GM19438 (cell line): Measurements from ENCODE around the gene FYCO1.

Source experiments
- ATAC-seq: cut with Tn5 transposase; IDR thresholded peaks from one replicate; pipeline ENCODE4 v1.9.1; 2021; ENCODE audit warnings: low read depth; ENCODE audit not compliant: unreplicated experiment

FYCO1 gene

DNA sequence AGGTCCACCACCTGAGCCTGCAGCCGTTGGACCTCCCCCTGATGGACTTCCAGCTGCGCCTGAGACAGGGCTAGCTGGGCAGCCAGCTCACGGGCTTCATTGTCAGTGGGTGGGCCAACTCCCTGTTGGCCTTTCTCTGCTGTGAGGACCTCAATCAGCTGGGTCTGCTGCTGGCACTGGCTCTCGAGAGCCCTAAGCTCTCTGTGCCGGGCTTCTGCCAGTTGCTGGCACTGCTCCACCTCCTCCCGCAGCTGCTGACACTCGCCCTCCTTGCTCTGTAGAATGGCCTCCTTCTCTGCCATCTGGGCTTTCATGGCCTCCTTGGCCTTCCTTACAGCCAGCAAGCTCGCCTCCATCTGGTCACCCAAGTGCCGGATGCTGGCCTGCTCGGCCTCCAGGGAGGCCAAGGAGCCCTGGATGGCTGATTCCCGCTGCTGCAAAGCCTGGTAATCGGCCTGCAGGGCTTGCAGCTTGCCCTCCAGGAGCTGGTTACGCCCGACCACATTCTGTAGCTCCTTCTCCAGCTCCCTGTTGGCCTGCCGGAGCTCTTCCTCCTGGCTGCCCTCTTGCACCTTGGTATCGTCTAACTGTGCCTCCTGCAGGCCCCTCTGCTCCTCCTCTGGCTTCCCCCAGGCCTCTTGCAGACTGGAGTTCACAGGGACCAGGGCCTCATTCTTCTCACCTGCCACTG, 28.5 kb downstream of the FYCO1 start:
- ATAC-seq = no peak

DNA sequence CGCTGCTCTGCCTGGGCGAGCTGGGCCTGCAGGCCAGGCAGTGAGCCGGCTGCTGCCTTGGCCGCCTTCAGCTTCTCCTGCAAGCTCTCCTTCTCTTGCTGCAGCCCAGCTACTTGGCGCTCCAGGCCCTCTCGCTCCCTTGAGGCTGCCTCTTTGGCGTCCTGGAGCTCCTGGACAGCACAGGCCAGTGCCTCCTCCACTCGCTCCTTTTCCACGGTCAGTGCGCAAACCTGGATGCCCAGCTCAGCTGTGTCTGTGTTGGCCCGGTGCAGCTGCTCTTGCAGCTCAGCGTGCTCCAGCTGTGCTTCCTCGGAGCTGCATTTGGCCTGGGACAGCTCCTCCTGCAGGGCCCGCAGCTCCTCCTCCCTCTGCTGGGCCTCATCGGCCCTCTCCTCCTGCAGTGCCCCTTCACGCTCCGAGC, 29.2 kb downstream of the FYCO1 start:
- no peak for ATAC-seq

DNA sequence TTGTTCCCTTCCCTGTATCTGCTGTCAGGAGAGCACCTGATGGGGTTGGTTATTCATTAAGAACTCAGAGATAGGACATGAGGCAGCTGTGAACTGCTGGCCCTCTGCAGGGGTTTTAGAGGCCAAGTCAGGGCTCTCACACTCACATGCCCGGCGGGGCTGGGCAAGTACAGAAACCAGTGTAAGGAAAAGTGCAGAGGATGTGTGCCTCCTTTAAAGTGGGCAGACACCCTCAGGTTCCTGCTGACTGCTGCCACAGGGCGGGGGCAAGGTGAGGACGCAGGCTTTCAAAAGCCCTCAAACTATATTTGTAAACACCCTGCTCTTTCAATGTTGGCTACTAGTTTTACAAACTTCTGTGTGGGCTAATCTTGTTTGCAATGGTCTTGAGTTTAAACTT, 30.0 kb downstream of the FYCO1 start:
- no peak for ATAC-seq

DNA sequence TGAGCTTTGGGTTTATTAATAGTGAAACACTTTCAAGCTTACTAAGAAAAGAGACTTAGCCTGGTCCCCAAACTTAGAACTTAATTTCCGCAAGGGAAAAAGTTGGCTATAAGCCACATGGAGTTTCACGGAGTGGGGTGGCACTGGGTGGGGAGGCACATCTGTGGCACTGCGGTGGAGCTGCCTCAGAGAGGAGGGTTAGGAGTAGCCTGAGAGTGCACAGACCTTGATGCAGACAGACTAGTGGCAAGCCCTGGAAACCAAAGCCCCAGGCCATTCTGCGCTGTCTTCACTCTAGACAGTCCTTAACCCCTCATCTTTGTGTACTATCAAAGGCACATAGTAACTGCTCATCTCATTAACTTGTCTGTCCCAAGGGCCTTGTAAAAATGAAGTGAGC, 30.4 kb downstream of the FYCO1 start:
- ATAC-seq = no peak

DNA sequence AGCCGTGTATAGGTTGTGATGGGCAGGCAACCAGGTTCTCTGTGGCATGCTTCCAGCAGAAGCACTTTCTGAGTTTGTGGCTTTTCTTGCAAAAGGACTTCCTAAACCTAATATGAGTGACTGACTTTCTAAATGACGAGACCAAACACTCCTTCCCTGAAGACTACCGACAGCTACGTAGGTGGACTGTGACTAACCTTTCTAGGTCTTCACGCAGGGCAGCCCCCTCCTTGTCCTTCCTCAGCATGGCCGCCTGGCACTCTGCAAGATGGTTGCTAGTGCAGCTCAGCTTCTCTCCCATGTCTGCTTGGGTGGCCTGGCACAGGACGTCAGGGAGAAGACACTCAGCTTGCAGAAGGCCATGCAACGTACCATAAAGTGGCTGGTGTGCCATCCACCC, 31.5 kb downstream of the FYCO1 start:
- ATAC-seq = no peak

DNA sequence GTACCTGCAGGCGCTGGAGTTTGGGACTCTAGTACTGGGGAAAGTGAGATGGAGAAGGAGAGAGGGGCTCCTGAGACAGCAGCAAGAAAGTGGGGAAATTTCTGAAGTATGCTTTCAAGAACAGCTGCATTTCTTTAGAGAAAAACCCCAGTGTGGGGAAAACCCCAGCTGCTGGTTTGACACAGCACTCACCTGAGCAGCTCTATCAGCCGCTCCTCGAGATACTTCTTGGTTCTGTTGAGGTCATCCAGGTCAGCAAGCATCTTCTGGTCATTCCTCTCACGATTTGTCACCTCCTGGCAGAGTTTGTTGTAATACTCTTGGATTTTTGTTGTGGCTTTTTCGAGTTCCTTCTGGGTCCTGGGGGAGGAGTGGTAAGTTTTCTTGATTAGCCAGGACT, 33.6 kb downstream of the FYCO1 start:
- ATAC-seq = no peak

DNA sequence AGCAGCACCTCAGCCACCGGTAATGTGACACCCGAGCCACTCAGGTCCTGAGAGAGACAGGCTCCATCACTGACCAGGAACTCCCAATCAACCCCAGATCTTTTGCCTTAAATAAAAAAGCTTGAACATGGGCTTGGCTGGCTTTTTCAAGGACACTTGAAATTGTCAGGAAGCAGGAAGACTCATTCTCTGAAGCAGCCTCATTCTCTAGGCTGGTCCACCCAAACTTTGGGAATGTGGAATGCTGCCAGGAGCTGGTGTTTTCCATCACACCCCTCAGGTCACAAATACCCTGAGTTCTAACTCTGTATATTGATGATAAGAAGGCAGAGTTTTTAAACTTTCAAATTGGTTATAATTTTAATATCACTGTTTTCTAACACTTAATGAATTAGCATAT, 35.3 kb downstream of the FYCO1 start:
- ATAC-seq = no peak

DNA sequence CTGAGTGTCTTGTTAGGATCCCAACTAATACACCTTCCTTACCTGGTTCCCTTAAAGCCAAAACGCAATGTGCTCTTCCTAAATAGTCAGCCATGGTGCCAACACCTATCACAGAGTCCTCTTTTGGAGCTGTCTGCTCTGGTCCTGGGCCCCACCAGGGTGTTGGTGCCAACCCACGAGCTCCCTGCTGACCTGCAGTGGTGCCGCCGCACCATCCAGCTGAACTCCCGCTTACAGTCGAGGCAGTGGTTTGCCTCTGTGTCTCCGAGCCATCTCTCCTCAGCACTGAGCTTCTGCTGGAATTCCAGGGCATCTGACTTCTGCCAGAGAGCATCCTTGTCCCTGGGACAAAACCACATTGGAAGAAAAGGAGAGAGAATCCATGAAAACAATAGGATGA, 36.4 kb downstream of the FYCO1 start:
- no peak for ATAC-seq

DNA sequence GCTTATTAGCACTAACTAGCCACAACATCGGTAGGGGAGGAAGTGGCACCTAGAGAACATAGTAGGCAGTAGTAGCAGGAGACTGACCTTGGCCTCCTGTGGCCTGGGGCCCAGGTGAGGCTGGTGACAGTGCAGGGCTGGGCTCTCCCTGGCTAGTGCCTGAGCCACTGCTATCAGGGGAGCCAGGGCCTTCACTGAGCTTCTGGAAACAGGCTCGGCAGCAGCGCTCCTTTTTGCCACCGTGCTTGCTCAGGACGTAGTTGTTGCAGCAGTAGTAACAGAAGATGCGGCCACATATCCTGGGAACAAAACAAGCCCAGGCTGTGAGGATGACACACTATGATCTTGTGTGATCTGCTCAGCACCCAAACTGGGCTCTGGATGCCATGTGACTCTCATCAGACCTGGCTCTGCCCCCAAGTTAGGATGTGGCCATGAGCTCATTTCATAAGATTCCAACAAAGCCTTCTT, 37.3 kb downstream of the FYCO1 start:
- ATAC-seq = no peak

DNA sequence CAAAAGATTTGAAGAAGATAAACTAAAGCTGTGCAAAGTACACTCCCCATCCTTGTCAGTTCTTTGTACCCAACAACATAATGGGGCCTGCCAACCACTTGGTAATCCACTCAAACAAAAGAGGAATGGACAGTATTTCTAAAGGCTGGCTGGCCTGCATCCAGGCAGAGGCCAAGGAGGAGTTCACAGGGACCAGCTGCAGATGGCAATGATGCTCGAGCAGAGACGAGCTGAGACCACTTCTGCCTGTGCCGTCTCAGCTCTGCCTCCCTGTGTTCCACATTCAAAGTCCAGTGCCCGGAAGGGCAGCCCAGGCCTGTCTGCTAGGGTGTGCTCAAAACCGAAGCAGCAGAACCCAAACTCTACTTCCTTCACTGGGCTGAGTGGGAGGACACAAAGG, 38.0 kb downstream of the FYCO1 start:
- ATAC-seq = no peak

DNA sequence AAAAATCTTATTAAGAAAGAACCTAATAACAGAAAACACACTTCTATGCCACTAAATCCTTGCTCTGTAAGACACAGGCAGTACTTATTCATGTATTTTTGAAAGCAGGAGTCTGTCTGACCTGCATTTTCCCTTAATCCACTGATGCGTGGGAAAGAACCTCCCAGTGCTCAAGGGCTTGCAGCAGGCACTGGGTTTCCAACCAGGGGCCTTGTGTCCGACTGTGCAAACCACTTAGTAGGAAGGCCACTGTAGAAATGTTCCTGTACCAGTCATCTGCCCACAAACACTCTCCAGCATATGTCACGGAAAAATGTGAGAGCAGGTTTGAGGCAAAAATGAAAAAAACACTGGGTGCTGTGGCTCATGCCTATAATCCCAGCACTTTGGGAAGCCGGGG, 39.9 kb downstream of the FYCO1 start:
- ATAC-seq = no peak

DNA sequence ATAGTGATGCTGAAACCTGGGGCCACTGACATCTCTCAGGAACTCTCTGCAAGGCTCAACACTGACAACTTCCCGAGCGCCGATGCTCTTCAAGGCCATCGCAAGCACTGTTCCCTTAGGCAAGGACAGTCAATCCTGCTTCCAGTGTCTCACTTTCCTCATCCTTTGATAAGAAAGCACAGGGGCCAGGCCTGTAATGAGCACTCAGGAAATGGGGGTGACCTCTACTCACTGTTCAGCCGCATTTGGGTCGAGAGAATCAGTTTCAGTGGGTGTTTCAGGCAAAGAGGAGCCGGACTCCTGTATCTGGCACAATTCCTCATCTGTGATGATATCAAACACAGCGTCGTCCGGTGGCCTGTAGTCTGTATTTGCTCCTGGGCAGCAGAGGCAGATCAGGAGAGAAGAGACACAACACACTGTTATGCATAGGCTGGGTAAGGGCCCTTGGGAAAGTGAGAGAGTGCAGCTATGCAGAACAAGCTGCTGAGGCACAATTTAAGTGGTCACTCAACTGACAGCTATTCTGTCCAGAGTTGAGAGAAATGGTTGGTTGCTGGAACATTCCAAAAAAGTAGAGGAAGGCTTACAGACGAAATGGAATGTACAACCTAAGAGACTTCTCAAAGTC, 40.5 kb downstream of the FYCO1 start:
- no peak for ATAC-seq

DNA sequence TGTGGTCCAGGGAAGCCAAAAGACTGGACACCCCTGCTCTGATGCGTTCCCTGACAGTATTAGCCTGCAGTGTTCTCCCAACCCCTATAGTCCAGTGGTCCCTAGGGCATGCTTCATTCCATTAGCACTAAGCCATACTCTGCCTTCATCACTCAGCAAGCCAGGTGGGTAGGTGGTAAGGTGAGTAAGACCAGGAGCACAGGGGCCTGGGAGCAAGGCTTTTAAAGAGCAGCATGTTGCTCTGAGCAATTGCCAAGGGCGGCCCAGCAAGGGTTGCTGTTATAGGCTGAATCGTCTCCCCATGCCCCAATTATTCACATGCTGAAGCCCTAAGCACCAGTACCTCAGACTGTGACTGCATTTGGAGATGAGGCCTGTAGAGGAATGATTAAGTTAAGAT, 41.3 kb downstream of the FYCO1 start:
- ATAC-seq = no peak

DNA sequence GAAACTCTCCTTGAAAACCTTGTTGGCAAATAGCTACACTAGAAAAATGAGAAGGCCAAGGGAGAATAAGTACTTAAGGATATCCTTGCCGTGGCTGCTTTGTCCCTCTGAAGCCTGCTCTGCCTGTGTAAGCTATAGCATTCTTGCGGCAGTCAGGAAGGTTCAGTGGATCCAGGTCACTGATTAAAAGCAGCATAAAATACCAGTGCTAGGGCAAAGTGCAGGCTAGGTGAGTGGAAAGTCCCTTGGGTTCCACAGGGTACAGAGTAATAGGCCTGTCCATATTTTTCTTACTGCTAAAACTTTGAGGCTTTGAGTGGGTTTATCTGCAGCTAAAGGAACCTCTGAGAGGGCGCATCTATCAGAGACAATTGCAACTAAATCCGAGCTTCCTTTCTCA, 42.1 kb downstream of the FYCO1 start:
- no peak for ATAC-seq

DNA sequence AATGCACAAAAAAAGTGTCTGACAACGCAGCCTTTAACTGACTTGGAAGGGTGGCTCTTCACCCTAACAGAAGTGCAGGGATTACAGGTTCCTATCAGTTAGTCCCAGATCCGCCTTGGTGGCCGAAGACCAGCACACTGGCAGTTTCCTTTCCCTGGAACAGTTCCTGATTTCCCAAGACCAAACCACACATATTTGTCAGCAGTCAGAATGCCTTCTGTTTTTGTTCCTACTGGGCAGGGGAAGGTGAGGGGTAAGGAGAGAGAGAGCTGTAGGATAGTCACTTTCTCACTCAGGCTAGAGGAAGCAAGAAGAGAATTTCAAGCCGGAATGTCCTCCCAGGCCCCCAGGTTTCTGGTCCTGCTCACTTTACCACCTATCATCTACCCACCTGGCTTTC, 43.2 kb downstream of the FYCO1 start:
- ATAC-seq = no peak

DNA sequence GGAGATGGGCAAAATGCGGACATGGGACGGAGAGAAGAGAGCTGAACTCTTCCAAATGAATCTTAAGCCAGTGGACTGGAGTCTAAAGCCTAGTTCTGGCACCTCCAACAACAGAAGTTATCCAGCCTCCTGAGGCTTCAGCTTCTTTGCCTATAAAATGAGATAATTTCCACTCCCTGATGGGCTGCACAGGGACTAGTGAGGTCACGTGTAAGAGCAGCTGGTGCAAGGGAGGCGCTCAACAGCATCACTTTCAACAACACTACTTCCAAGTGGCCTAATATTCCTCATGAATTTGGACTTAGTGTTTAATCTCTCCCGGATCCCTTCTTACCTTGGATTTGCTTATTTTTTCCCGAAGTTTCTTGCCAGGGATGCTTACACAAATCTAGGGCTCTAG, 43.7 kb downstream of the FYCO1 start:
- no peak for ATAC-seq

DNA sequence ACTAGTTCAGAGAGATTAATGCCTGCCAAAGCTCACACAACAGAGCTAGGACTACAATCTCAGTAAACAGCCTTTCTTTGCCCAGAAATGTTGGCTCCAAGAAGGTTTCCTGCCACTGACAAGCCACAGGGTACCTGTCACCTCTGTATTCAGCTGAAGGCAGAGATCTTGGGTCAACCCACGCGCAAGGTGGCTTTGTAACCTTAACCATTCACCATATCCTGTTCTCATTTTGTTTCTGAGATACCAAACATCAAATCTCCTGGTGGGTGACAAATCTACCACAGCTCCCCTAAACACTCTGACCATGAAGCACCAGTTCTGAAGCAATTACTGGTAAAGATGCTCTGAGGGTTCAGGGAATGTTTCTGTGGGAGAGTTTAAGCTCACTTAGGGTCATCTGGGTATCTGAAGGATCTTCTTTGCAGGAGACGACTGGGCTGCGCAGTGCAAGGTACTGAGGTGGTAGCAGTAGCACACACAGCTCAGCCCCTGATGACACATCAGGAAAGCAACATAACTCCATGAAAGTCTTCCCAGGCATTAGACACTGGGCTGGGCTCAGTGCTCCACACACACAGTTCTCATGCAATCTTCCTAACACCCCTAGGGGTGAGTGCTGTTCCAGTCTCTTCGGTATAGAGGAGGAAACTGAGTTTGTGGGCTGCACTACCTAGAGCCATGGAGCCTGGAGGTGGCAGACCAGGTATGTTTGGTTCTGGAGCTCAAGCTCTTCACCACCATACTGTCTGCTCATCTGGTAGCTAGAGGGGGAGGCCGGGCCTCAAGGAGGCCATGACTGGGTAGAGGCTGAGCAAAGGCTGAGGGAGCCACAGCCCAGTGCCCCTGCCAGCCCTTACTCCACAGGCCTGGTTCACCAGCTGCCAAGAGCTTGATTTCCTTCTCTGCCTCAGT, 44.7 kb downstream of the FYCO1 start:
- ATAC-seq = no peak

DNA sequence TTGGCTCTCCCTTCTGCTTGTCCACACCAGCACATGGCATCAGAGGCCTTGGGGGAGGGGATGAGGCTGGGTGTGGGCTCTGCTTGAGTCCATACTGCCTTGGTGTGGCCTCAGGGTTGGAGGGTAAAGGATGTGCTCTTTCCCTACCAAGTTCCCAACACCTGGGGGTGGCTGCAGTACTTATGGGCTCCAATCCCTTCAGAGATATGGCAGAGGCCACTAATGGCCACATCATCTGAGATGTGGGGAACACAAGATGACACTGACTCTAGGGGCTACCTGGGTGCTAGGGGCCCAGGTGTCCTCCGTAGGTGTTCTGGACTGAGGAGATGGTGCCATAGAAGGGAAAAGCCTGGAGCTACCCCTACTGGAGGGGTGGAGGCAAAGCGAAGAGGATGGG, 45.5 kb downstream of the FYCO1 start:
- ATAC-seq = no peak

DNA sequence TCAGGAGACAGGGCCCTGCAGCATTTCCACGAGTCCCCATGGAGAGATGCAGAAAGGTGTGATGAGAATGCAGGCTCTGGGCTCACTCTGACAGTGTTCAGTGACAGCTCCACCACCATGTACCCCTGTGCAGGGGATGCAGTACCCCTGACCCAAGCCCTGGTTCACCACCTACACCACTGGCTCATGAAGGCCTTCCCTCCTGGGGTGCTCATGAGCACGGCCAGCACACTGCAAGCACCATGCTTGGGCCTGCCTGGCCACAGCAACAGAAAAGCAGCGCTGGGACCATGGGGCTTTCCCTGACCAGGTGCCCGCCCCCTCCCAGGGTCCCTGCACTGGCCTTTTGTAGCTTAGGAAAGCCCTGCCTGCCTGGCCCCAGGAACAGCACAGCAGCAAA, 46.2 kb downstream of the FYCO1 start:
- ATAC-seq = no peak

DNA sequence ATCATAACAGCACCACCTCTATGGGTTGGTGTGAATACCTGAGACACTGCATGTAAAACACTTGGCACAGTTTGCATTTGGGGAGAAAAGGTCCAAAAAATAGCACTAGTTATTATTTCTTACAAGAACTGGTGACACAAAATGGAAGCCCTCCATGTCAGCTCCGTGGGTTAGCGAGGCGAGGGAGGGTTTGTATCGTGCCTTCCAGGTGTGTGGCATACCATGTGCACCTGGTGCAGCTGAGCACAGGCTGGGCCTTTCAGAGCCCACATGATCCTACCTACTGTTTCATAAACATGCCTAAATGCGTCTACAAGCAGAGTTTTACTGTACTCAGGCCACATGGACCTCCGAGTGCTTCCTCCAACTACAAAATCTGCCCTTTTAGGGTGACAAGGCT, 46.7 kb downstream of the FYCO1 start:
- no peak for ATAC-seq

DNA sequence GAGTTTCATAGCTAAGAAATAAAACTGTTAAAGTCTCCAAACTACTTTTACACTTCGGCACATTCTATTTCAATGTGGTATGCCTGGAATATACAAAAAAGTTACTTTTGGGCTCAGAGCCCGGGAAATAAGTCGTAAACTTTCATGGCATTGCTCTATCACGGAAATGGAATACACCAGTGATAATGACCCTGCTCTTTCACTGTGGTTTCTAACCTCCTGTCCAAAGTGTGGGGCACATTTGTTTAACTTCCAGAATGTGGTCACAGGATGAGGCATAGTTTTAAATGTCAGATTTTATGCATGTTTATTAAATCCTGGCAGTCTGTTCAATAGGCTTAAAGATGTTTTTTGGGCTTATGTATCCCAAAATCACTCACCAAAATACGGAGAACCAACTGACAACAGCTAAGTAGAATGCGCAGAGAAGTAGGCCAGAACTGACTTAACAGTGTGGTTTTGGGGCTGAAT, 47.3 kb downstream of the FYCO1 start:
- ATAC-seq = no peak
